Measurements from ENCODE around the gene SPATS2. TPM values are rescaled to one million over a fixed set of nuclear protein-coding genes. Genes with fewer than 3 reads are reported as not detected.

The SPATS2 gene
- polyA plus RNA-seq, 1 of the 3 experiments (the other 2 are of a cell fraction) = 72.9 TPM

DNA sequence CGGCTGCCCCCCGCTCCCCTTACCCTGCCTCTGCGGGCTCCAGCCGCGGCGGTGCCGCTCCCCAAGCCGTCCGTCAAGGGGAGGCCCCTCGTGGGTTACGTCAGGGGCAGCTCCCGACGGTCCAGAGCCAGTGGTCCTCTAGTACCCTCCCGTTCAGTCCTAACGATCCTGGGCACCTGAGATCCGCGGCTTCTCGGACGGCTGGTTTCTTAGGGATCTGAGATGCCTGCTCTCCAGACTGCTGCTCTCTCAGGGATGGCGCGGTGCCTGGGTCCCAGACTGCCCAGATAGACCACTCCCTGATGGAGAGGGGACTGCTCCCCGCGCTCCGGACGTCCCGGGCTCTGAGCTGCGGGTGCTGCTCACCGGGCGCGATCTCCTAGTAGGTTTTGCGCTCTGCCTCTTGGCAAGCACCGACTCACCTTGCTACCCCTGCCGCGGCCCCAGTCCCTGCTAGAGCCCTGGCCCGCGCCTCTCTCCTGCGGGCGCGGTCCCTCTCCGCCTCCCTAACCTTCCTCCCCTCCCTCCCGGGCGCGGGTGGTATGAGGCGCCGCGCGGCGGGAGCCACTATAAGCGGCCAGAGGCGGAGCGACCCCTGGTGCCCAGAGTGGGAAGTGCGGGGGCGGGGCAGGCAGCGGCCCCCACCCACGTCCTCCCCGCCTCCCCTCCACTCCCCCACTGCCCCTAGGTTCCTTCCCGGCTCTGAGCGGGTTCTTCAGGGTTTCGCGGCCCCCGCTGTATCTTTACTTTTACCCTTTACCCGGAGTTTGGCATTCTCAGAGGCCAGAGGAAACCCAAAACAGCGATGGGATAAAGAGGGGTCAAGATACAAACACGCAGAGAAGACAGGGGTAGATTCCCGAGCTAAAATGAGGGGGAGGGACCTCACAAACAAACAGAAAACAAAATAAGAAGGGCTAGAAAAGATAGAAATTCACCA, 30.3 kb upstream of the SPATS2 start, which contains the start of gene C1QL4 (continued):
- peak; percentile 47; the same call in 1 of the 2 replicates for TF ChIP-seq SMC3 (IDR thresholded peaks at IDR 0.05; ENCODE audit: low read depth, low read length)
- TF ChIP-seq GATA2 (CRISPR knock-in tag; IDR thresholded peaks at IDR 0.05) = no peak
- TF ChIP-seq EZH2phosphoT487 (IDR thresholded peaks at IDR 0.05; ENCODE audit: borderline replicate concordance, low read depth) = no peak
- TF ChIP-seq TCF12 (IDR thresholded peaks at IDR 0.05) = no peak
- TF ChIP-seq SIN3A (IDR thresholded peaks at IDR 0.05; ENCODE audit: borderline replicate concordance, low read depth, low read length) = no peak; the same call in 1 of the 2 replicates
- TF ChIP-seq POLR2AphosphoS5 (IDR thresholded peaks at IDR 0.05; ENCODE audit: low read depth, low read length) = peak; percentile 84; the same call in 1 of the 2 replicates
- TF ChIP-seq TAF1 (IDR thresholded peaks at IDR 0.05; ENCODE audit: borderline replicate concordance, low read depth, low read length) = peak; percentile 72
- TF ChIP-seq FOXM1 (IDR thresholded peaks at IDR 0.05; ENCODE audit: low read depth) = no peak
- TF ChIP-seq, protein P1, sequence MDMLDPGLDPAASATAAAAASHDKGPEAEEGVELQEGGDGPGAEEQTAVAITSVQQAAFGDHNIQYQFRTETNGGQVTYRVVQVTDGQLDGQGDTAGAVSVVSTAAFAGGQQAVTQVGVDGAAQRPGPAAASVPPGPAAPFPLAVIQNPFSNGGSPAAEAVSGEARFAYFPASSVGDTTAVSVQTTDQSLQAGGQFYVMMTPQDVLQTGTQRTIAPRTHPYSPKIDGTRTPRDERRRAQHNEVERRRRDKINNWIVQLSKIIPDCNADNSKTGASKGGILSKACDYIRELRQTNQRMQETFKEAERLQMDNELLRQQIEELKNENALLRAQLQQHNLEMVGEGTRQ (IDR thresholded peaks at IDR 0.05; ENCODE audit: borderline replicate concordance, low read depth, low read length) = no peak
- TF ChIP-seq RCOR1 (IDR thresholded peaks at IDR 0.05; ENCODE audit: low read length) = 0 out of 2 replicates have a peak, but pooled peaks have one; percentile 28
- TF ChIP-seq, protein P2, sequence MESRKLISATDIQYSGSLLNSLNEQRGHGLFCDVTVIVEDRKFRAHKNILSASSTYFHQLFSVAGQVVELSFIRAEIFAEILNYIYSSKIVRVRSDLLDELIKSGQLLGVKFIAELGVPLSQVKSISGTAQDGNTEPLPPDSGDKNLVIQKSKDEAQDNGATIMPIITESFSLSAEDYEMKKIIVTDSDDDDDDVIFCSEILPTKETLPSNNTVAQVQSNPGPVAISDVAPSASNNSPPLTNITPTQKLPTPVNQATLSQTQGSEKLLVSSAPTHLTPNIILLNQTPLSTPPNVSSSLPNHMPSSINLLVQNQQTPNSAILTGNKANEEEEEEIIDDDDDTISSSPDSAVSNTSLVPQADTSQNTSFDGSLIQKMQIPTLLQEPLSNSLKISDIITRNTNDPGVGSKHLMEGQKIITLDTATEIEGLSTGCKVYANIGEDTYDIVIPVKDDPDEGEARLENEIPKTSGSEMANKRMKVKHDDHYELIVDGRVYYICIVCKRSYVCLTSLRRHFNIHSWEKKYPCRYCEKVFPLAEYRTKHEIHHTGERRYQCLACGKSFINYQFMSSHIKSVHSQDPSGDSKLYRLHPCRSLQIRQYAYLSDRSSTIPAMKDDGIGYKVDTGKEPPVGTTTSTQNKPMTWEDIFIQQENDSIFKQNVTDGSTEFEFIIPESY (IDR thresholded peaks at IDR 0.05; ENCODE audit: borderline replicate concordance, low read depth) = no peak
- TF ChIP-seq NFIC (IDR thresholded peaks at IDR 0.05; ENCODE audit: borderline replicate concordance) = no peak
- TF ChIP-seq RXRA (IDR thresholded peaks at IDR 0.05; ENCODE audit: borderline replicate concordance, low read depth) = no peak
- no peak for TF ChIP-seq FOSL2 (IDR thresholded peaks at IDR 0.05; ENCODE audit: borderline replicate concordance, low read depth)
- no peak for TF ChIP-seq EP300 (IDR thresholded peaks at IDR 0.05; ENCODE audit: borderline replicate concordance in 1 of 2, low read depth in 1 of 2, low read length in 1 of 2)
- TF ChIP-seq ELF1 (IDR thresholded peaks at IDR 0.05) = no peak
- no peak for TF ChIP-seq NRF1 (IDR thresholded peaks at IDR 0.05; ENCODE audit: low read depth, low read length)
- no peak for TF ChIP-seq FOXJ3 (CRISPR knock-in tag; IDR thresholded peaks at IDR 0.05)
- TF ChIP-seq, protein P3, sequence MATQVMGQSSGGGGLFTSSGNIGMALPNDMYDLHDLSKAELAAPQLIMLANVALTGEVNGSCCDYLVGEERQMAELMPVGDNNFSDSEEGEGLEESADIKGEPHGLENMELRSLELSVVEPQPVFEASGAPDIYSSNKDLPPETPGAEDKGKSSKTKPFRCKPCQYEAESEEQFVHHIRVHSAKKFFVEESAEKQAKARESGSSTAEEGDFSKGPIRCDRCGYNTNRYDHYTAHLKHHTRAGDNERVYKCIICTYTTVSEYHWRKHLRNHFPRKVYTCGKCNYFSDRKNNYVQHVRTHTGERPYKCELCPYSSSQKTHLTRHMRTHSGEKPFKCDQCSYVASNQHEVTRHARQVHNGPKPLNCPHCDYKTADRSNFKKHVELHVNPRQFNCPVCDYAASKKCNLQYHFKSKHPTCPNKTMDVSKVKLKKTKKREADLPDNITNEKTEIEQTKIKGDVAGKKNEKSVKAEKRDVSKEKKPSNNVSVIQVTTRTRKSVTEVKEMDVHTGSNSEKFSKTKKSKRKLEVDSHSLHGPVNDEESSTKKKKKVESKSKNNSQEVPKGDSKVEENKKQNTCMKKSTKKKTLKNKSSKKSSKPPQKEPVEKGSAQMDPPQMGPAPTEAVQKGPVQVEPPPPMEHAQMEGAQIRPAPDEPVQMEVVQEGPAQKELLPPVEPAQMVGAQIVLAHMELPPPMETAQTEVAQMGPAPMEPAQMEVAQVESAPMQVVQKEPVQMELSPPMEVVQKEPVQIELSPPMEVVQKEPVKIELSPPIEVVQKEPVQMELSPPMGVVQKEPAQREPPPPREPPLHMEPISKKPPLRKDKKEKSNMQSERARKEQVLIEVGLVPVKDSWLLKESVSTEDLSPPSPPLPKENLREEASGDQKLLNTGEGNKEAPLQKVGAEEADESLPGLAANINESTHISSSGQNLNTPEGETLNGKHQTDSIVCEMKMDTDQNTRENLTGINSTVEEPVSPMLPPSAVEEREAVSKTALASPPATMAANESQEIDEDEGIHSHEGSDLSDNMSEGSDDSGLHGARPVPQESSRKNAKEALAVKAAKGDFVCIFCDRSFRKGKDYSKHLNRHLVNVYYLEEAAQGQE (IDR thresholded peaks at IDR 0.05; ENCODE audit: low read depth, low read length) = no peak
- TF ChIP-seq MXI1 (IDR thresholded peaks at IDR 0.05; ENCODE audit: low read depth, low read length) = 0 out of 2 replicates have a peak, but pooled peaks have one; percentile 25
- peak; percentile 52 for TF ChIP-seq RAD21 (IDR thresholded peaks at IDR 0.05; ENCODE audit: low read length)
- no peak for TF ChIP-seq YY1 (IDR thresholded peaks at IDR 0.05; ENCODE audit: low read depth)
